ENCODE measurements around the gene UGT1A7.

Gene UGT1A7

GRCh38 chr2:233758849-233759248 is 77.1 kb downstream of the UGT1A7 start:
- no peak overlapping the region for H3K4me3 ChIP-seq (ENCODE audit: low read length)
- H3K9ac ChIP-seq (ENCODE audit: low read length): no peak overlapping the region
- no peaks in the 10 kb centered on the region for H3K4me1 ChIP-seq (ENCODE audit: control insufficient read depth, insufficient read depth, low read length)
- no peak overlapping the region for H3K27ac ChIP-seq (ENCODE audit: low read depth, low read length)
- no peaks in the 10 kb centered on the region for H3K36me3 ChIP-seq (ENCODE audit: control insufficient read depth, insufficient read depth, low read length)
- no peaks in the 10 kb centered on the region for H3K27me3 ChIP-seq (ENCODE audit: control insufficient read depth, insufficient read depth, low read length)

DNA sequence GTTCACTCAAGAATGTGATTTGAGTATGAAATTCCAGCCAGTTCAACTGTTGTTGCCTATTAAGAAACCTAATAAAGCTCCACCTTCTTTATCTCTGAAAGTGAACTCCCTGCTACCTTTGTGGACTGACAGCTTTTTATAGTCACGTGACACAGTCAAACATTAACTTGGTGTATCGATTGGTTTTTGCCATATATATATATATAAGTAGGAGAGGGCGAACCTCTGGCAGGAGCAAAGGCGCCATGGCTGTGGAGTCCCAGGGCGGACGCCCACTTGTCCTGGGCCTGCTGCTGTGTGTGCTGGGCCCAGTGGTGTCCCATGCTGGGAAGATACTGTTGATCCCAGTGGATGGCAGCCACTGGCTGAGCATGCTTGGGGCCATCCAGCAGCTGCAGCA is 78.3 kb downstream of the UGT1A7 start, which contains the start of gene UGT1A1:
TSS of gene UGT1A1 (plus strand) at position 228 of the 400 bp plus-strand sequence. CDS start at position 246, 18 bp downstream.
- Histone ChIP-seq H3K4me1 (ENCODE audit: control insufficient read depth, insufficient read depth, low read length) (no peaks in the 10 kb centered on the region), H3K27me3 (ENCODE audit: control insufficient read depth, insufficient read depth, low read length) (no peaks in the 10 kb centered on the region), H3K36me3 (ENCODE audit: control insufficient read depth, insufficient read depth, low read length) (no peaks in the 10 kb centered on the region), H3K4me3 (ENCODE audit: low read length) (no peak within 1 kb of the TSS), H3K27ac (ENCODE audit: low read depth, low read length) (no peak within 1 kb of the TSS), H3K9ac (ENCODE audit: low read length) (no peak within 1 kb of the TSS)

GRCh38 chr2:233761040-233761769 is 79.5 kb downstream of the UGT1A7 start:
- no peaks in the 10 kb centered on the region for H3K27me3 ChIP-seq (ENCODE audit: control insufficient read depth, insufficient read depth, low read length)
- H3K9ac ChIP-seq (ENCODE audit: low read length): no peak overlapping the region
- no peaks in the 10 kb centered on the region for H3K4me1 ChIP-seq (ENCODE audit: control insufficient read depth, insufficient read depth, low read length)
- no peak overlapping the region for H3K4me3 ChIP-seq (ENCODE audit: low read length)
- no peak overlapping the region for H3K27ac ChIP-seq (ENCODE audit: low read depth, low read length)
- no peaks in the 10 kb centered on the region for H3K36me3 ChIP-seq (ENCODE audit: control insufficient read depth, insufficient read depth, low read length)

- no peak overlapping the region for H3K9ac ChIP-seq (ENCODE audit: low read length)
- H3K36me3 ChIP-seq (ENCODE audit: control insufficient read depth, insufficient read depth, low read length): no peaks in the 10 kb centered on the region
- H3K27me3 ChIP-seq (ENCODE audit: control insufficient read depth, insufficient read depth, low read length): no peaks in the 10 kb centered on the region
- no peak overlapping the region for H3K4me3 ChIP-seq (ENCODE audit: low read length)
- H3K27ac ChIP-seq (ENCODE audit: low read depth, low read length): no peak overlapping the region
- no peaks in the 10 kb centered on the region for H3K4me1 ChIP-seq (ENCODE audit: control insufficient read depth, insufficient read depth, low read length)
Observed at GRCh38 chr2:233764264-233764663, 82.6 kb downstream of the UGT1A7 start.

- no peak overlapping the region for H3K27ac ChIP-seq (ENCODE audit: low read depth, low read length)
Observed at GRCh38 chr2:233764761-233765160, 83.1 kb downstream of the UGT1A7 start.

DNA sequence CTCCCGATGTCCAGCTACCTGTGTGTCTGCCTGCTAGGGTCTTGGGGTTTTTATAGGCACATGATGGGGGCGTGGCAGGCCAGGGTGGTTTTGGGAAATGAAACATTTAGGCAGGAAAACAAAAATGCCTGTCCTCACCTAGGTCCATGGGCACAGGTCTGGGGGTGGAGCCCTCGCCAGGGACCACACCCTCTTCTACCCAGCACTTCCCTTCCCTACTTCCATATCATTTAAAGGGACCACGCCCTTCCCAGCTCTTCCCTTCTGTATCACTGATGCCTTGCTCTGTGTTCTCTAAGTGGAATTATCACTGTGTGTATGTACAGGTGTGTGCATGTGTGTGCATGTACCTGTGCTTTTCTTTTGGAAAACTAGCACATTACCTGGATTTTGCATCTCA is 84.7 kb downstream of the UGT1A7 start:
- Histone ChIP-seq H3K36me3 (ENCODE audit: control insufficient read depth, insufficient read depth, low read length) (no peaks in the 10 kb centered on the region), H3K9ac (ENCODE audit: low read length) (no peak overlapping the region), H3K27ac (ENCODE audit: low read depth, low read length) (no peak overlapping the region), H3K27me3 (ENCODE audit: control insufficient read depth, insufficient read depth, low read length) (no peaks in the 10 kb centered on the region), H3K4me3 (ENCODE audit: low read length) (no peak overlapping the region), H3K4me1 (ENCODE audit: control insufficient read depth, insufficient read depth, low read length) (no peaks in the 10 kb centered on the region)

More at GRCh38 chr2:233764761-233765160, 83.1 kb downstream of the UGT1A7 start:
- no peak overlapping the region for H3K9ac ChIP-seq (ENCODE audit: low read length)
- no peaks in the 10 kb centered on the region for H3K36me3 ChIP-seq (ENCODE audit: control insufficient read depth, insufficient read depth, low read length)
- no peak overlapping the region for H3K4me3 ChIP-seq (ENCODE audit: low read length)
- H3K4me1 ChIP-seq (ENCODE audit: control insufficient read depth, insufficient read depth, low read length): no peaks in the 10 kb centered on the region
- H3K27me3 ChIP-seq (ENCODE audit: control insufficient read depth, insufficient read depth, low read length): no peaks in the 10 kb centered on the region

GRCh38 chr2:233768076-233768475 is 86.4 kb downstream of the UGT1A7 start:
- H3K36me3 ChIP-seq (ENCODE audit: control insufficient read depth, insufficient read depth, low read length): no peaks in the 10 kb centered on the region
- H3K27me3 ChIP-seq (ENCODE audit: control insufficient read depth, insufficient read depth, low read length): no peaks in the 10 kb centered on the region
- H3K4me1 ChIP-seq (ENCODE audit: control insufficient read depth, insufficient read depth, low read length): no peaks in the 10 kb centered on the region
- no peak overlapping the region for H3K9ac ChIP-seq (ENCODE audit: low read length)
- no peak overlapping the region for H3K4me3 ChIP-seq (ENCODE audit: low read length)
- no peak overlapping the region for H3K27ac ChIP-seq (ENCODE audit: low read depth, low read length)

DNA sequence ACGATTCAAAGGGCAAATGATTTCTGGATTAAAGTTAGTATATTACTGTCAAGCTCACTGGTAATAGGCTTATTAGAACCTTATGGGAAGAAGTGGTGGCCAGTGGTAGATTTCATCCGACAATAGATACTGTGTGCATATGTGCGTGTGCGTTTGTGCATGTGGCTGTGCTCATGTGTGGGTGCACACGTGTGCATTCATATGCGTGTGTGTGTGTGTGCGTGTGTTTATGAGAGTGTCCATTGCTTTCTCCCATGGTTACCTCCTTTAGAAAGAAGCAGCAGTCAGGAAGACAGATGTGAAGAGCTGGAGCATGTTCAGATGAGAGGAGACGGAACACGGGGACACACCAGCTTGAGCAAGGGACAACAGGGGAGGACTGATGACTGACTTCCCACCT is 87.6 kb downstream of the UGT1A7 start:
- Histone ChIP-seq H3K4me3 (ENCODE audit: low read length) (no peak overlapping the region), H3K9ac (ENCODE audit: low read length) (no peak overlapping the region), H3K27me3 (ENCODE audit: control insufficient read depth, insufficient read depth, low read length) (no peaks in the 10 kb centered on the region), H3K36me3 (ENCODE audit: control insufficient read depth, insufficient read depth, low read length) (no peaks in the 10 kb centered on the region), H3K27ac (ENCODE audit: low read depth, low read length) (no peak overlapping the region), H3K4me1 (ENCODE audit: control insufficient read depth, insufficient read depth, low read length) (no peaks in the 10 kb centered on the region)

GRCh38 chr2:233772153-233772552 is 90.5 kb downstream of the UGT1A7 start:
- Histone ChIP-seq H3K4me3 (ENCODE audit: low read length) (no peak overlapping the region), H3K36me3 (ENCODE audit: control insufficient read depth, insufficient read depth, low read length) (no peaks in the 10 kb centered on the region), H3K27ac (ENCODE audit: low read depth, low read length) (no peak overlapping the region), H3K27me3 (ENCODE audit: control insufficient read depth, insufficient read depth, low read length) (no peaks in the 10 kb centered on the region), H3K4me1 (ENCODE audit: control insufficient read depth, insufficient read depth, low read length) (no peaks in the 10 kb centered on the region), H3K9ac (ENCODE audit: low read length) (no peak overlapping the region)

DNA sequence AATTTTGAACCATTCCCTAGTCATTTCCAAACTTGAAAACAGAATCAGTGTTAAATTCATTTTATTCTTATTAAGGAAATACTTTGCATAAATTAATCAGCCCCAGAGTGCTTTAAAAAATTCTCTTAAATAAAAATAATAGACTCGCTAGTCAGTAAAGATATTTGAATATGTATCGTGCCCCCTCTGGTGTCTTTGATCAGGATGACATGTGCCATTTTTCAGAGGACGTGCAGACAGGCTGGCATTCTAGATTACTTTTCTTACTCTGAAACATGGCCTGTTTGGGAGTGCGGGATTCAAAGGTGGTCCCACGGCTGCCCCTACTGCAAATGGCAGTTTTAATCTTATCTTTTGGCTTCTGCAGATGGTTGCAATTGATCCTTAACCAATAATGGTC is 90.9 kb downstream of the UGT1A7 start:
- Histone ChIP-seq H3K4me1 (ENCODE audit: control insufficient read depth, insufficient read depth, low read length) (no peaks in the 10 kb centered on the region), H3K27me3 (ENCODE audit: control insufficient read depth, insufficient read depth, low read length) (no peaks in the 10 kb centered on the region), H3K36me3 (ENCODE audit: control insufficient read depth, insufficient read depth, low read length) (no peaks in the 10 kb centered on the region), H3K27ac (ENCODE audit: low read depth, low read length) (no peak overlapping the region), H3K9ac (ENCODE audit: low read length) (no peak overlapping the region), H3K4me3 (ENCODE audit: low read length) (no peak overlapping the region)

DNA sequence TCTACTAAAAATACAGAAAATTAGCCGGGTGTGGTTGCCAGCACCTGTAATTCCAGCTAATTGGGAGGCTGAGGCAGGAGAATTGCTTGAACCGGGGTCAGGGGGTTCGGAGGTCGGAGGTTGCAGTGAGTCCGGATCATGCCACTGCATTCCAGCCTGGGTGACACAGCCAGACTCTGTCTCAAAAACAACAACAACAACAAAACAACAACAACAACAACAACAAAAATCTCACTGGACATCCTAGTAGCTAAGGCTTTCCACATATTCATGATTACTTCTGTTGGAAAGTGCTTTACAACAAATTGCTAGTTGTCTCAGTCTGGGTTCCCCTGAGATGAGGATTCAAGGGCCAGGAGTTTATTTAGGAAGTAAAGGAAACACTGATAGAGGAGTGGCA is 92.2 kb downstream of the UGT1A7 start:
- H3K27ac ChIP-seq (ENCODE audit: low read depth, low read length): no peak overlapping the region
- H3K36me3 ChIP-seq (ENCODE audit: control insufficient read depth, insufficient read depth, low read length): no peaks in the 10 kb centered on the region
- H3K4me1 ChIP-seq (ENCODE audit: control insufficient read depth, insufficient read depth, low read length): no peaks in the 10 kb centered on the region
- no peak overlapping the region for H3K4me3 ChIP-seq (ENCODE audit: low read length)
- no peaks in the 10 kb centered on the region for H3K27me3 ChIP-seq (ENCODE audit: control insufficient read depth, insufficient read depth, low read length)
- no peak overlapping the region for H3K9ac ChIP-seq (ENCODE audit: low read length)

- H3K4me3 ChIP-seq (ENCODE audit: low read length): no peak overlapping the region
- H3K4me1 ChIP-seq (ENCODE audit: control insufficient read depth, insufficient read depth, low read length): no peaks in the 10 kb centered on the region
- H3K36me3 ChIP-seq (ENCODE audit: control insufficient read depth, insufficient read depth, low read length): no peaks in the 10 kb centered on the region
- no peaks in the 10 kb centered on the region for H3K27me3 ChIP-seq (ENCODE audit: control insufficient read depth, insufficient read depth, low read length)
- no peak overlapping the region for H3K27ac ChIP-seq (ENCODE audit: low read depth, low read length)
- H3K9ac ChIP-seq (ENCODE audit: low read length): no peak overlapping the region
Observed at GRCh38 chr2:233775414-233775813, 93.7 kb downstream of the UGT1A7 start.

- no peak within 1 kb of the TSS for H3K27ac ChIP-seq (ENCODE audit: low read depth, low read length)
- no peaks in the 10 kb centered on the region for H3K36me3 ChIP-seq (ENCODE audit: control insufficient read depth, insufficient read depth, low read length)
- H3K27me3 ChIP-seq (ENCODE audit: control insufficient read depth, insufficient read depth, low read length): no peaks in the 10 kb centered on the region
- H3K4me3 ChIP-seq (ENCODE audit: low read length): no peak within 1 kb of the TSS
- H3K4me1 ChIP-seq (ENCODE audit: control insufficient read depth, insufficient read depth, low read length): no peaks in the 10 kb centered on the region
- no peak within 1 kb of the TSS for H3K9ac ChIP-seq (ENCODE audit: low read length)
Observed at GRCh38 chr2:233778030-233778429, 96.3 kb downstream of the UGT1A7 start, which contains the start of gene MROH2A. Gene MROH2A (plus strand): TSS chr2:233778330. CDS start chr2:233779359, 1,029 bp downstream.
